Fibroblast of lung (primary cell): Measurements from ENCODE around the gene LGR4.

Source experiments
- EZH2 ChIP-seq: IDR thresholded peaks from 2 replicates; pipeline ENCODE4 v1.5.1; 2012; ENCODE audit warnings: low read length, control low read depth, mild to moderate bottlenecking; ENCODE audit errors: missing control alignments
- TF ChIP-seq, protein P1 (sequence below), 2 donors: IDR thresholded peaks in 1 of 2; conservative IDR thresholded peaks in 1 of 2; 1 replicate in 1 of 2; 2 replicates in 1 of 2; pipeline ENCODE4 v1.5.1; 2011 to 2012; ENCODE audit warnings: low read length in 2 of 2, control low read depth in 1 of 2, inconsistent platforms in 1 of 2, low read depth in 1 of 2, mild to moderate bottlenecking in 1 of 2

GRCh38 chr11:27470166-27470565 is 2.4 kb downstream of the LGR4 start:
- TF ChIP-seq, protein P1, sequence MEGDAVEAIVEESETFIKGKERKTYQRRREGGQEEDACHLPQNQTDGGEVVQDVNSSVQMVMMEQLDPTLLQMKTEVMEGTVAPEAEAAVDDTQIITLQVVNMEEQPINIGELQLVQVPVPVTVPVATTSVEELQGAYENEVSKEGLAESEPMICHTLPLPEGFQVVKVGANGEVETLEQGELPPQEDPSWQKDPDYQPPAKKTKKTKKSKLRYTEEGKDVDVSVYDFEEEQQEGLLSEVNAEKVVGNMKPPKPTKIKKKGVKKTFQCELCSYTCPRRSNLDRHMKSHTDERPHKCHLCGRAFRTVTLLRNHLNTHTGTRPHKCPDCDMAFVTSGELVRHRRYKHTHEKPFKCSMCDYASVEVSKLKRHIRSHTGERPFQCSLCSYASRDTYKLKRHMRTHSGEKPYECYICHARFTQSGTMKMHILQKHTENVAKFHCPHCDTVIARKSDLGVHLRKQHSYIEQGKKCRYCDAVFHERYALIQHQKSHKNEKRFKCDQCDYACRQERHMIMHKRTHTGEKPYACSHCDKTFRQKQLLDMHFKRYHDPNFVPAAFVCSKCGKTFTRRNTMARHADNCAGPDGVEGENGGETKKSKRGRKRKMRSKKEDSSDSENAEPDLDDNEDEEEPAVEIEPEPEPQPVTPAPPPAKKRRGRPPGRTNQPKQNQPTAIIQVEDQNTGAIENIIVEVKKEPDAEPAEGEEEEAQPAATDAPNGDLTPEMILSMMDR (conservative IDR thresholded peaks at IDR 0.05 in 1 of 2, IDR thresholded peaks at IDR 0.05 in 1 of 2; ENCODE audit: low read depth in 1 of 2, low read length in 2 of 2) = no peak
- no peak for TF ChIP-seq EZH2
